HUES6 (cell line): ENCODE data around the gene CCND1.

Source experiments
- H3K27ac ChIP-seq: 2 replicates; pipeline ENCODE4 v1.7.0; 2013; ENCODE audit warnings: low read depth, mild to moderate bottlenecking, low read length, inconsistent platforms
- H3K27me3 ChIP-seq: 2 replicates; pipeline ENCODE4 v1.6.1; 2013; ENCODE audit warnings: low read length; ENCODE audit not compliant: control insufficient read depth, insufficient read depth
- H3K36me3 ChIP-seq: 2 replicates; pipeline ENCODE4 v1.6.1; 2013; ENCODE audit warnings: low read length; ENCODE audit not compliant: control insufficient read depth, insufficient read depth
- H3K4me1 ChIP-seq: 2 replicates; pipeline ENCODE4 v1.6.1; 2013; ENCODE audit warnings: low read length; ENCODE audit not compliant: control insufficient read depth, insufficient read depth
- H3K4me3 ChIP-seq: 2 replicates; pipeline ENCODE4 v1.5.1; 2013; ENCODE audit warnings: low read depth, low read length
- H3K9ac ChIP-seq: one replicate; pipeline ENCODE4 v1.6.1; 2013; ENCODE audit warnings: mild to moderate bottlenecking, low read length
- H3K9me3 ChIP-seq: 2 replicates; pipeline ENCODE4 v1.6.1; 2013; ENCODE audit warnings: low read depth, low read length; ENCODE audit not compliant: control insufficient read depth, insufficient read depth

The CCND1 gene

DNA sequence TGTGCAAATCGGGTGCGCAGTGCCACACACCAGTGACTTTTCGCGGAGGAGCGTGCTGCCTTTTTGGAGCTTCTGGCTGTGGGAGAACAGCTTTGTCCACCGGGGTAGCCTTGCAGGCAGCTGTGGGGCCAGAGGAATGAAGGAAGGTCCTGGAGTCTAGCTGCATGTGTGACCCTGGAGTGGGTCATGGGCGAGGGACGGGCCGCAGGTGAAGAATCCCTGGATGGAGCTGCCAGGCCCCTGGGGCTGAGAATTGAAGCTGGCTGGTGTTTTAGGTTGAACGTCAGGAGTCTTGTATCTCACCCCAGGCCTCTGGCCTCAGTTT, 8.6 kb downstream of the CCND1 start:
- H3K27me3 ChIP-seq, result no peaks in the 10 kb centered on the region
- H3K4me3 ChIP-seq, result no peak overlapping the region
- H3K27ac ChIP-seq, result no peak overlapping the region
- H3K9me3 ChIP-seq, result no peaks in the 10 kb centered on the region
- H3K9ac ChIP-seq, result no peak overlapping the region
- H3K4me1 ChIP-seq, result peaks cover 7% of the 10 kb centered on the region; the same call in 1 of the 2 replicates
- H3K36me3 ChIP-seq, result peaks cover 99% of the 10 kb centered on the region

DNA sequence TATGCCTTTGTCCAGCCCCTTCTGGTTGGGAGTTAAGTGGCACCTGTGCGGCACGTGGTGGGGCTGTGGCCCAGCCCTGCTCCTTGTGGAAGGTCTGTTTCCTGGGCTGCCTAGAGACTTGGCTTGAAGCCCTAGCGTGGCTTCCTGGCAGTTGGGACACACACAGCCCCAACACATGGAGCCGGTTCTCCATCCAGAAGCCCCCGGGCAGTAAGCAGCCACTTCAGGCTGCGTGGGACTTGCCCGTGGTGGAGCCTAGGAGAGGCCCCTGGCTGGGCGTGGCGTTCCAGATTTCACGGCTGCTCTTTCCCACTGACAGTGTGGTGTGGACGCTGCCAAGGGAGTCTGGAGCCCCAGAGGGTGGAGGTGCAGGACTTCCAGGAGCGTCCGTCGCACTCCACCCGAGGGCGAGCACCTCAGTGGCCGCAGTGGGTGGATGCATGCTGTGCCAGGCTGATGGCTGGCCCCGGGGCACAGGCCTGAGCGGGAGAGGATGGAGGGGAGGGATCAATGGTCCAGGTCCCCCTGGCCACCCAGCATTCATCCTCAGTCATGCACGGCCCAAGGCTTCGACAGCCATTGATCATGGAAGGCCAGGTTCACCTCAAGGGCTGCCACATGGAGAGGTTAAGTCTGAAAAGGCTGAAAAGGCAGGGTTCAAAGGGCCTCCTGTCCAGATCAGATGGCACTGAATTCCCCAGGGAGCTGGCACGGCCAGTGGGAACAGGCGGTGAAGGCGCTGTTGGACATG, 9.3 kb downstream of the CCND1 start:
- H3K4me1 ChIP-seq, result peaks cover 7% of the 10 kb centered on the region; the same call in 1 of the 2 replicates
- H3K27ac ChIP-seq, result no peak overlapping the region
- H3K27me3 ChIP-seq, result no peaks in the 10 kb centered on the region
- no peaks in the 10 kb centered on the region for H3K9me3 ChIP-seq
- H3K9ac ChIP-seq, result no peak overlapping the region
- H3K36me3 ChIP-seq, result peaks cover 94% of the 10 kb centered on the region
- no peak overlapping the region for H3K4me3 ChIP-seq

DNA sequence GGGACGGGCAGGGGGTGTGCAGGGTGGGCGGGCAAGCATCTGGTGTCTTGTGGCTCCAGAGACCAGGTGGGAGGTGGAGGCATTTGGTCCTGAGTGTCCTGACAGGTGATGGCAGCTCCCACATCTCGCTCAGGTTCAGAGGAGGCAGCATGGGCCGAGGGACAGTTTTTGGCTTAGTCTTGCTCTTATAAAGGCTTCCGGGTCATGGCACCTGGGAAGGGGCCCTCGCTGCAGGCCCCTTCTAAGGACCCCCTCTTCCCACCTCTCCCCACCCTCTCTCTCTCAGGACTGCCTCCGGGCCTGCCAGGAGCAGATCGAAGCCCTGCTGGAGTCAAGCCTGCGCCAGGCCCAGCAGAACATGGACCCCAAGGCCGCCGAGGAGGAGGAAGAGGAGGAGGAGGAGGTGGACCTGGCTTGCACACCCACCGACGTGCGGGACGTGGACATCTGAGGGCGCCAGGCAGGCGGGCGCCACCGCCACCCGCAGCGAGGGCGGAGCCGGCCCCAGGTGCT, 9.9 kb downstream of the CCND1 start:
- Histone ChIP-seq H3K27me3 (no peaks in the 10 kb centered on the region), H3K36me3 (peaks cover 88% of the 10 kb centered on the region), H3K4me1 (peaks cover 2% of the 10 kb centered on the region; the same call in 1 of the 2 replicates), H3K4me3 (no peak overlapping the region), H3K9me3 (no peaks in the 10 kb centered on the region), H3K27ac (no peak overlapping the region), H3K9ac (no peak overlapping the region)

DNA sequence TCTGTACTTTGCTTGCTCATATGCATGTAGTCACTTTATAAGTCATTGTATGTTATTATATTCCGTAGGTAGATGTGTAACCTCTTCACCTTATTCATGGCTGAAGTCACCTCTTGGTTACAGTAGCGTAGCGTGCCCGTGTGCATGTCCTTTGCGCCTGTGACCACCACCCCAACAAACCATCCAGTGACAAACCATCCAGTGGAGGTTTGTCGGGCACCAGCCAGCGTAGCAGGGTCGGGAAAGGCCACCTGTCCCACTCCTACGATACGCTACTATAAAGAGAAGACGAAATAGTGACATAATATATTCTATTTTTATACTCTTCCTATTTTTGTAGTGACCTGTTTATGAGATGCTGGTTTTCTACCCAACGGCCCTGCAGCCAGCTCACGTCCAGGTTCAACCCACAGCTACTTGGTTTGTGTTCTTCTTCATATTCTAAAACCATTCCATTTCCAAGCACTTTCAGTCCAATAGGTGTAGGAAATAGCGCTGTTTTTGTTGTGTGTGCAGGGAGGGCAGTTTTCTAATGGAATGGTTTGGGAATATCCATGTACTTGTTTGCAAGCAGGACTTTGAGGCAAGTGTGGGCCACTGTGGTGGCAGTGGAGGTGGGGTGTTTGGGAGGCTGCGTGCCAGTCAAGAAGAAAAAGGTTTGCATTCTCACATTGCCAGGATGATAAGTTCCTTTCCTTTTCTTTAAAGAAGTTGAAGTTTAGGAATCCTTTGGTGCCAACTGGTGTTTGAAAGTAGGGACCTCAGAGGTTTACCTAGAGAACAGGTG, 11.1 kb downstream of the CCND1 start:
- Histone ChIP-seq H3K4me3 (no peak overlapping the region), H3K4me1 (peaks cover under 1% of the 10 kb centered on the region; the same call in 1 of the 2 replicates), H3K27me3 (no peaks in the 10 kb centered on the region), H3K27ac (no peak overlapping the region), H3K9me3 (no peaks in the 10 kb centered on the region), H3K9ac (no peak overlapping the region), H3K36me3 (peaks cover 77% of the 10 kb centered on the region)

DNA sequence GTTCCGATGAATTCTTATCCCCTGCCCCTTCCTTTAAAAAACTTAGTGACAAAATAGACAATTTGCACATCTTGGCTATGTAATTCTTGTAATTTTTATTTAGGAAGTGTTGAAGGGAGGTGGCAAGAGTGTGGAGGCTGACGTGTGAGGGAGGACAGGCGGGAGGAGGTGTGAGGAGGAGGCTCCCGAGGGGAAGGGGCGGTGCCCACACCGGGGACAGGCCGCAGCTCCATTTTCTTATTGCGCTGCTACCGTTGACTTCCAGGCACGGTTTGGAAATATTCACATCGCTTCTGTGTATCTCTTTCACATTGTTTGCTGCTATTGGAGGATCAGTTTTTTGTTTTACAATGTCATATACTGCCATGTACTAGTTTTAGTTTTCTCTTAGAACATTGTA, 12.0 kb downstream of the CCND1 start:
- Histone ChIP-seq H3K27me3 (no peaks in the 10 kb centered on the region), H3K9me3 (no peaks in the 10 kb centered on the region), H3K4me1 (peaks cover 11% of the 10 kb centered on the region), H3K9ac (no peak overlapping the region), H3K4me3 (no peak overlapping the region), H3K36me3 (peaks cover 67% of the 10 kb centered on the region), H3K27ac (no peak overlapping the region)

DNA sequence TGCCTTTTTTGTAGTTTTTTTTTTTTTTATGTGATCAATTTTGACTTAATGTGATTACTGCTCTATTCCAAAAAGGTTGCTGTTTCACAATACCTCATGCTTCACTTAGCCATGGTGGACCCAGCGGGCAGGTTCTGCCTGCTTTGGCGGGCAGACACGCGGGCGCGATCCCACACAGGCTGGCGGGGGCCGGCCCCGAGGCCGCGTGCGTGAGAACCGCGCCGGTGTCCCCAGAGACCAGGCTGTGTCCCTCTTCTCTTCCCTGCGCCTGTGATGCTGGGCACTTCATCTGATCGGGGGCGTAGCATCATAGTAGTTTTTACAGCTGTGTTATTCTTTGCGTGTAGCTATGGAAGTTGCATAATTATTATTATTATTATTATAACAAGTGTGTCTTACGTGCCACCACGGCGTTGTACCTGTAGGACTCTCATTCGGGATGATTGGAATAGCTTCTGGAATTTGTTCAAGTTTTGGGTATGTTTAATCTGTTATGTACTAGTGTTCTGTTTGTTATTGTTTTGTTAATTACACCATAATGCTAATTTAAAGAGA, 12.5 kb downstream of the CCND1 start:
- no peaks in the 10 kb centered on the region for H3K9me3 ChIP-seq
- H3K36me3 ChIP-seq, result peaks cover 62% of the 10 kb centered on the region
- H3K9ac ChIP-seq, result no peak overlapping the region
- no peaks in the 10 kb centered on the region for H3K27me3 ChIP-seq
- H3K4me3 ChIP-seq, result no peak overlapping the region
- H3K4me1 ChIP-seq, result peaks cover 14% of the 10 kb centered on the region
- H3K27ac ChIP-seq, result no peak overlapping the region

DNA sequence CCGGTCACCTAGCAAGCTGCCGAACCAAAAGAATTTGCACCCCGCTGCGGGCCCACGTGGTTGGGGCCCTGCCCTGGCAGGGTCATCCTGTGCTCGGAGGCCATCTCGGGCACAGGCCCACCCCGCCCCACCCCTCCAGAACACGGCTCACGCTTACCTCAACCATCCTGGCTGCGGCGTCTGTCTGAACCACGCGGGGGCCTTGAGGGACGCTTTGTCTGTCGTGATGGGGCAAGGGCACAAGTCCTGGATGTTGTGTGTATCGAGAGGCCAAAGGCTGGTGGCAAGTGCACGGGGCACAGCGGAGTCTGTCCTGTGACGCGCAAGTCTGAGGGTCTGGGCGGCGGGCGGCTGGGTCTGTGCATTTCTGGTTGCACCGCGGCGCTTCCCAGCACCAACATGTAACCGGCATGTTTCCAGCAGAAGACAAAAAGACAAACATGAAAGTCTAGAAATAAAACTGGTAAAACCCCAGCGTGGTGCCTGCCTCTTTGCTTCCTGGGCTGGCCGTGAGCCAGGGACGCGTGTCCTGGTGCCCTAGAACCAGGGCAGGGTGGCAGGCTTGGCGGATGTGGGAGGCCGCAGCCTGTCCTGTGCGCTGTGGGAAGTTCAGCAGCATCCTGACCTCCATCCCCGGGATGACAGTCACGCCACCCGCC, 13.2 kb downstream of the CCND1 start:
- no peaks in the 10 kb centered on the region for H3K27me3 ChIP-seq
- no peaks in the 10 kb centered on the region for H3K9me3 ChIP-seq
- peaks cover 21% of the 10 kb centered on the region for H3K4me1 ChIP-seq
- no peak overlapping the region for H3K9ac ChIP-seq
- H3K27ac ChIP-seq, result no peak overlapping the region
- no peak overlapping the region for H3K4me3 ChIP-seq
- H3K36me3 ChIP-seq, result peaks cover 56% of the 10 kb centered on the region

DNA sequence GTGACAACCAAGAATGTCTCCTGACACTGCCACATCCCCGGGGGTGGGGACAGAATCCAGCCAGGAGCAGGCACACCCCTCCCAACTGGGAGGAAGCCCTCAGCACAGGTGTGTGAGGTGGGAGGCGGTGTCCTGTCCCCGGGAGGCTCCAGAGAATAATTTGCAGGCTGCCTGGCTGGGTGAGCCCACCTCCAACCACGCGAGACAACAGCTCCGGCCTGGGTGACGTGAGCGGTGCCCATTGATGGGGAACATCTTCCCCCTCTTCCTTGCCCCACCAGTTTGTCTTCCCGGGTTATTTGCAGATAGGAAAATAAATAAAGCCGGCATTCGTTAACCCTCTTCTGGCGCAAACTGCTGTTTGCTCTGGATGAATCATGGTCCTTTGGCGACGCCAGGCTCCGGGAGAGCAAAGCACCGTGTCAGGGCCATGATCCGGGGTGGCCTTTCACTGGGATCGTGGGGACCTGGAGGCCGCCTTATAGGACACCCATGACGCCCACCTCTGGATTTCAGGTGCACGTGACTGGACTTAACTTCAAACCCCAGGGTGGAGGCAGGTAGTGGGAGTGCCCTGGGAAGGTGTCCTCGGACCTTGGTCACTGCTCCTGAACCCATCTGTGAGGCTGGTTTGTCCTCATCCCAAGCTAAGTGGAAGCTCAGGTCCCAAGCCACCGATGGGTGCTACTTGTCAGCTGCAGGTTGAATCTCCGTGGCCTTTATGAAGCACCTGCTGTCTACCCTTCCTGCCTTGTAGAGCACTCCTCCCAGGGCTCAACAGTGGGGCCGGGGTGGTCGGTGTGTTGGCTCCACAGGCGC, 13.9 kb downstream of the CCND1 start:
- Histone ChIP-seq H3K9ac (no peak overlapping the region), H3K4me1 (peaks cover 21% of the 10 kb centered on the region), H3K27ac (no peak overlapping the region)

DNA sequence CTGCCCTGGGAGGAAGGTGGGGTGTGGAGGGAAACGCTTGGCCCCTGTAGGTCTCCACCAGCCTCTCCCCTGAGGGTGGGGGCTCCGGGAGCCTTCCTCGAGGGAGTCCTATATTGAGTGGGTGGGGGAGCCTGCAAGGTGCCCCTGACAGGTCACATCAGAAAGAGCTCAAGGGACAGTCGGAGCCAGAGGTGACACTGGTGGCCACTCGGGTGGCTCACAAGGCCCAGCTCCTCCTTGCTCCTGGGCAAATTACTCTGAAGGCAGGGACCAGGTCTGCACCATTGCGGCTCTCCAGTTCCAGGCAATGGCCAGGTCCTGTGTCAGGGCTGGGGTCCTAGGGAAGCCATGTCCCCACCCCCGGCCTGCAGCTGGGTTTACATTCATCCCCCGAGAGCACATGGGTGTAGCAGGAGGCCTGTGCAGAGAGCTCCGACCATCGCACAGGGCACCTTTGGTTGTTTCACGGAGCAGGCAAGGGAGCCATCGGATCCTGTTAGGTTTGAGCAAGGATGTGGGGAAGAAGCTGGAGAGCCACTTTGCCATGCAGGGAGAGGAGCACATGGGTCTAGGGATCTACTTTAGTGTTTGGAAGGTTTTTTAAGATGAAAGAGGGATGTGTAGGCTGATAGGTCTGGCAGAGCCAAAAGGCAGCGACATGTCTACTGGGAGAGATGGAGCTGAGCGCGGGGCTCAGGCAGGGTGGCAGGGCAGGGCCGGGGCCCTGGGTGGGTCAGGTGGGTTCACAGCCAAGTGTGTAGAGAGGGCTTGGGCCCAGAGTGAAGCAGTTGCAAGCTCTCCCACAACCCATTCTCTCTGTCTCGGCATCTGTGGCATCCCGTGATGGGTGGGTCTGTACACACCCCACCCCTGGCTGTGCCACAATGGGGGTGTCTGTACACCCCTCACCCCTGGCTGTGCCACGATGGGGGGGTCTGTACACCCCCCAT, 14.8 kb downstream of the CCND1 start:
- H3K27ac ChIP-seq, result no peak overlapping the region
- no peaks in the 10 kb centered on the region for H3K9me3 ChIP-seq
- H3K9ac ChIP-seq, result no peak overlapping the region
- H3K4me3 ChIP-seq, result no peak overlapping the region
- H3K27me3 ChIP-seq, result no peaks in the 10 kb centered on the region
- H3K36me3 ChIP-seq, result peaks cover 40% of the 10 kb centered on the region
- peaks cover 21% of the 10 kb centered on the region for H3K4me1 ChIP-seq

More for the DNA sequence above, 13.9 kb downstream of the CCND1 start:
- no peak overlapping the region for H3K4me3 ChIP-seq
- H3K36me3 ChIP-seq, result peaks cover 48% of the 10 kb centered on the region
- no peaks in the 10 kb centered on the region for H3K27me3 ChIP-seq
- H3K9me3 ChIP-seq, result no peaks in the 10 kb centered on the region
